CD14-positive monocyte (primary cell): ENCODE results near the gene IL17D. TPM values are rescaled to one million over a fixed set of nuclear protein-coding genes. Genes with fewer than 3 reads are reported as not detected.

Experiments used
- DNase-seq, 3 donors: peaks; one replicate each; pipeline ENCODE4 v3.0.0-alpha.2; 2011 to 2022
- H2AFZ ChIP-seq: 2 replicates; pipeline ENCODE4 v1.6.0; 2012; ENCODE audit warnings: mild to moderate bottlenecking, low read depth, low read length, inconsistent platforms; ENCODE audit not compliant: insufficient read depth, poor library complexity, severe bottlenecking
- H3K27ac ChIP-seq, 2 donors: 1 replicate in 1 of 2; 2 replicates in 1 of 2; pipeline ENCODE4 v1.5.1; 2012 to 2013; ENCODE audit warnings: low read length in 2 of 2, control low read depth in 1 of 2, inconsistent platforms in 1 of 2, low read depth in 1 of 2, mild to moderate bottlenecking in 1 of 2
- H3K27me3 ChIP-seq, 2 donors: one replicate each; pipeline versions ENCODE4 v1.6.0 to v1.6.1; 2011 to 2013; ENCODE audit warnings: low read length in 2 of 2; ENCODE audit not compliant: control insufficient read depth in 2 of 2, insufficient read depth in 2 of 2
- H3K36me3 ChIP-seq, 2 donors: replicated peaks in 1 of 2; 1 replicate in 1 of 2; 2 replicates in 1 of 2; pipeline versions ENCODE4 v1.5.1 to v1.6.1; 2012 to 2013; ENCODE audit warnings: low read length in 2 of 2, control low read depth in 1 of 2, inconsistent platforms in 1 of 2, mild to moderate bottlenecking in 1 of 2; ENCODE audit not compliant: insufficient read depth in 2 of 2, control insufficient read depth in 1 of 2
- H3K4me1 ChIP-seq, 2 donors: 1 replicate in 1 of 2; 2 replicates in 1 of 2; pipeline versions ENCODE4 v1.5.1 to v1.6.1; 2012 to 2013; ENCODE audit warnings: low read length in 2 of 2, control low read depth in 1 of 2, inconsistent platforms in 1 of 2, mild to moderate bottlenecking in 1 of 2, moderate library complexity in 1 of 2; ENCODE audit not compliant: insufficient read depth in 2 of 2, control insufficient read depth in 1 of 2
- H3K4me2 ChIP-seq: replicated peaks from 2 replicates; pipeline ENCODE3; 2012; ENCODE audit warnings: low read length, moderate library complexity, mild to moderate bottlenecking; ENCODE audit not compliant: poor library complexity, severe bottlenecking; ENCODE audit errors: extremely low read depth
- H3K4me3 ChIP-seq, 3 experiments: fragments of 200-600 bp in 1 of 3; sonication (generic) in 1 of 3; replicated peaks in 1 of 3; 1 replicate in 2 of 3; 2 replicates in 1 of 3; pipeline ENCODE4 v1.5.1; 2011 to 2013; ENCODE audit warnings: low read length in 3 of 3, mild to moderate bottlenecking in 3 of 3, control low read depth in 2 of 3, low read depth in 2 of 3, inconsistent platforms in 1 of 3, moderate library complexity in 1 of 3
- H3K79me2 ChIP-seq: 2 replicates; pipeline ENCODE4 v1.6.0; 2012; ENCODE audit warnings: mild to moderate bottlenecking, control low read depth, inconsistent platforms, low read length, moderate library complexity; ENCODE audit not compliant: insufficient read depth
- H3K9ac ChIP-seq: 2 replicates; pipeline ENCODE4 v1.6.0; 2017; ENCODE audit warnings: low read length, mild to moderate bottlenecking; ENCODE audit not compliant: insufficient read depth, poor library complexity, severe bottlenecking
- H3K9me3 ChIP-seq, 2 donors: replicated peaks in 1 of 2; 1 replicate in 1 of 2; 2 replicates in 1 of 2; pipeline versions ENCODE4 v1.5.1 to v1.6.1; 2012 to 2013; ENCODE audit warnings: low read length in 2 of 2, control low read depth in 1 of 2; ENCODE audit not compliant: control insufficient read depth in 1 of 2, insufficient read depth in 1 of 2
- H4K20me1 ChIP-seq: 2 replicates; pipeline ENCODE4 v1.6.0; 2012; ENCODE audit warnings: mild to moderate bottlenecking, low read length, control low read depth, moderate library complexity; ENCODE audit not compliant: insufficient read depth
- H3K27ac Mint-ChIP-seq, 7 donors: one replicate each; pipeline ENCODE4 v1.8.0; 2020; ENCODE audit warnings: mild to moderate bottlenecking in 7 of 7, mixed read lengths in 7 of 7, moderate library complexity in 6 of 7, inconsistent platforms in 2 of 7
- H3K27me3 Mint-ChIP-seq, 3 donors: one replicate each; pipeline ENCODE4 v1.8.0; 2021 to 2022; ENCODE audit warnings: low read depth in 3 of 3, mild to moderate bottlenecking in 3 of 3, mixed read lengths in 3 of 3, moderate library complexity in 3 of 3, inconsistent platforms in 1 of 3
- H3K36me3 Mint-ChIP-seq, 2 donors: one replicate each; pipeline ENCODE4 v1.8.0; 2020; ENCODE audit warnings: mixed read lengths in 2 of 2, inconsistent platforms in 1 of 2, mild to moderate bottlenecking in 1 of 2
- H3K4me1 Mint-ChIP-seq: one replicate; pipeline ENCODE4 v1.8.0; 2020; ENCODE audit warnings: mild to moderate bottlenecking, mixed read lengths
- H3K4me3 Mint-ChIP-seq, 2 donors: one replicate each; pipeline ENCODE4 v1.8.0; 2020; ENCODE audit warnings: mild to moderate bottlenecking in 2 of 2, mixed read lengths in 2 of 2, moderate library complexity in 1 of 2
- H3K9me3 Mint-ChIP-seq, 7 donors: one replicate each; pipeline ENCODE4 v1.8.0; 2020 to 2022; ENCODE audit warnings: mixed read lengths in 7 of 7, mild to moderate bottlenecking in 6 of 7, moderate library complexity in 6 of 7, inconsistent platforms in 2 of 7
- CTCF ChIP-seq: fragments of 200-600 bp; IDR thresholded peaks from one replicate; pipeline ENCODE4 v1.8.0; 2022; ENCODE audit warnings: antibody characterized with exemption, mild to moderate bottlenecking
- WGBS: methylation state at CpG from one replicate; pipeline ENCODE4 v1.1.5; 2013; ENCODE audit warnings: missing lambda C conversion rate; ENCODE audit not compliant: insufficient coverage; 5-methylcytosine and 5-hydroxymethylcytosine counted together
- intact Hi-C, 2 donors: fragments of 100-400 bp; cut with micrococcal nuclease; formaldehyde crosslinking; loops; one replicate each; pipeline versions ENCODE4 v1.15.0 to v1.15.1; 2023
- polyA plus RNA-seq, 3 donors: library from polyadenylated mRNA; depleted of rRNA in 1 of 3; unstranded in 2 of 3; stranded (reverse) in 1 of 3; fragments of 300-500 nt in 2 of 3; fragments of >200 nt in 1 of 3; fragmentation: Illumina TruSeq in 2 of 3; gene quantifications; 1 replicate in 2 of 3; 2 replicates in 1 of 3; pipeline ENCODE4 v1.2.3, GENCODE V29; 2012 to 2021

IL17D gene
- polyA plus RNA-seq, 3 donors, result not detected

- Histone ChIP-seq H4K20me1 (no peaks in the 10 kb centered on the region), H3K4me3 (no peak overlapping the region), H3K9me3 (no peaks in the 10 kb centered on the region), H3K36me3 (no peaks in the 10 kb centered on the region), H3K4me2 (peak overlapping the region; percentile 59), H3K79me2 (no peaks in the 10 kb centered on the region), H3K27ac (no peak overlapping the region), H3K9ac (no peak overlapping the region), H3K27me3 (peaks cover 4 to 30% of the 10 kb centered on the region in 2 donors), H3K4me1 (peaks cover 6 to 10% of the 10 kb centered on the region in 2 donors), H2AFZ (no peak overlapping the region)
- peaks cover 9% of the 10 kb centered on the region for H3K4me1 Mint-ChIP-seq
- no peaks in the 10 kb centered on the region for H3K36me3 Mint-ChIP-seq
- peak overlapping the region in 1 of 2 donors; percentile 85 for H3K4me3 Mint-ChIP-seq
- TF ChIP-seq CTCF, result no peak
- H3K9me3 Mint-ChIP-seq, result no peaks in the 10 kb centered on the region
- intact Hi-C loops, result no loop called here
- peaks cover 2 to 26% (median 22%) of the 10 kb centered on the region in 3 donors for H3K27me3 Mint-ChIP-seq
- WGBS, result 93% methylated on average over 15 of the region's 16 CpGs
- no peak for DNase-seq
- H3K27ac Mint-ChIP-seq, result peak overlapping the region in 1 of 7 donors; percentile 32
These were observed 17.6 kb downstream of the IL17D start for GRCh38 chr13:20721058-20721453.

GRCh38 chr13:20721454-20722357, 18.2 kb downstream of the IL17D start:
- H3K9me3 ChIP-seq, result no peaks in the 10 kb centered on the region
- peak overlapping the region; percentile 15 for H3K9ac ChIP-seq
- H3K36me3 ChIP-seq, result no peaks in the 10 kb centered on the region
- no peaks in the 10 kb centered on the region for H3K9me3 Mint-ChIP-seq
- H3K27me3 ChIP-seq, result peaks cover 4 to 30% of the 10 kb centered on the region in 2 donors
- DNase-seq, result no peak
- H3K79me2 ChIP-seq, result no peaks in the 10 kb centered on the region
- 14% methylated on average over 76 of the region's 81 CpGs for WGBS
- peaks cover 6 to 10% of the 10 kb centered on the region in 2 donors for H3K4me1 ChIP-seq
- H3K4me3 Mint-ChIP-seq, result peak overlapping the region; percentile 41 to 85
- no peak overlapping the region for H3K27ac ChIP-seq
- H3K4me3 ChIP-seq, result peak overlapping the region in 1 of 3 experiments; percentile 47
- peaks cover 2 to 26% (median 22%) of the 10 kb centered on the region in 3 donors for H3K27me3 Mint-ChIP-seq
- peaks cover 9% of the 10 kb centered on the region for H3K4me1 Mint-ChIP-seq
- no peak overlapping the region for H3K27ac Mint-ChIP-seq
- no peak for TF ChIP-seq CTCF
- peak overlapping the region; percentile 13 for H2AFZ ChIP-seq
- H3K4me2 ChIP-seq, result peak overlapping the region; percentile 59
- no peaks in the 10 kb centered on the region for H4K20me1 ChIP-seq
- no peaks in the 10 kb centered on the region for H3K36me3 Mint-ChIP-seq
- intact Hi-C loops, result no loop called here
